HL-60 (cell line): ENCODE measurements around the gene WDR43.

Source experiments
- CTCF ChIP-seq: IDR thresholded peaks from one replicate; pipeline ENCODE4 v1.5.1; 2011; ENCODE audit warnings: low read length, control low read depth, inconsistent platforms; ENCODE audit not compliant: insufficient read depth
- GABPA ChIP-seq: IDR thresholded peaks from 2 replicates; pipeline ENCODE4 v1.6.1; 2012; ENCODE audit warnings: low read depth
- POLR2AphosphoS5 ChIP-seq: IDR thresholded peaks from 2 replicates; pipeline ENCODE4 v1.6.1; 2012; ENCODE audit warnings: low read depth
- REST ChIP-seq: IDR thresholded peaks from 2 replicates; pipeline ENCODE4 v1.6.1; 2012; ENCODE audit warnings: low read depth; ENCODE audit not compliant: insufficient replicate concordance
- SPI1 ChIP-seq: IDR thresholded peaks from 2 replicates; pipeline ENCODE4 v1.6.1; 2012; ENCODE audit warnings: low read depth, mild to moderate bottlenecking, borderline replicate concordance

GRCh38 chr2:28926847-28927246, 32.4 kb downstream of the WDR43 start:
- TF ChIP-seq CTCF (no peak), REST (no peak), SPI1 (no peak), POLR2AphosphoS5 (no peak), GABPA (no peak)
